Mesodermal cell (in vitro differentiated cells): ENCODE results near the gene TMEM221.

Source experiments
- H3K27ac ChIP-seq: 2 replicates; pipeline ENCODE4 v1.7.0; 2013; ENCODE audit warnings: mild to moderate bottlenecking, low read depth, low read length, moderate library complexity; ENCODE audit not compliant: severe bottlenecking
- H3K36me3 ChIP-seq: 2 replicates; pipeline ENCODE4 v1.7.1; 2013; ENCODE audit warnings: mild to moderate bottlenecking, low read length, moderate library complexity; ENCODE audit not compliant: control insufficient read depth, insufficient read depth
- H3K4me1 ChIP-seq: one replicate; pipeline ENCODE4 v1.7.1; 2013; ENCODE audit warnings: mild to moderate bottlenecking, low read length; ENCODE audit not compliant: insufficient read depth, control insufficient read depth, poor library complexity, severe bottlenecking
- H3K4me3 ChIP-seq: 2 replicates; pipeline ENCODE4 v1.7.0; 2013; ENCODE audit warnings: low read length, control low read depth, mild to moderate bottlenecking; ENCODE audit not compliant: insufficient read depth, poor library complexity, severe bottlenecking; ENCODE audit errors: extremely low read depth
- H3K9me3 ChIP-seq: 2 replicates; pipeline ENCODE4 v1.7.1; 2013; ENCODE audit warnings: mild to moderate bottlenecking, low read length, moderate library complexity; ENCODE audit not compliant: control insufficient read depth
- WGBS, 2 experiments: methylation state at CpG; one replicate each; pipeline ENCODE4 v1.1.5; 2013; ENCODE audit warnings: missing lambda C conversion rate in 2 of 2; ENCODE audit not compliant: insufficient coverage in 2 of 2; 5-methylcytosine and 5-hydroxymethylcytosine counted together

TMEM221 gene

DNA sequence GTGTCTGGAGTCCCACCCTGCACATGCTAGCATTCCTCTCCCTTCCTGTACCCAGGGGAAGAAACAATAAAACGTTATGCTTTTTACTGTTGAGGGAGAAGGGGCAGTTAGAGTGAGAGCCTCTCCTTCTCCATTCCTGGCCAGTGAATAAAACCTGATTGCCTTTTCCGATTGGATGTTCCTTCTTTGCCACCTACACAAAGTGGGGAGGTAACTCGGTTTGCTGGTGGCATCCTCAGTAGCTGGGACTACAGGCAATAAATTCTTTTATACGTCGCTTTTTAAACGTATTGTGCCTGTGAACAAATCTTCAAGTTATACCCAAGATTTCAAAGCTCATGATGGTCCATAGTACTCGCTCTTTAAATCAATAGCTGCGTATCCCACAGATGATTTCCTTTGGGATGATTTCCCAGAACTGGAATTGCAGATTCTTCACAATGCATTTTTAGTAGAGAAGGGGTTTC, 29.3 kb downstream of the TMEM221 start:
- Histone ChIP-seq H3K27ac (peak overlapping the region; percentile 94), H3K9me3 (no peaks in the 10 kb centered on the region), H3K36me3 (peaks cover 17% of the 10 kb centered on the region), H3K4me3 (peak overlapping the region; percentile 85), H3K4me1 (peaks cover 6% of the 10 kb centered on the region)
- WGBS, 2 experiments: 58 to 73% methylated on average over 7 to 8 of the region's 8 CpGs

DNA sequence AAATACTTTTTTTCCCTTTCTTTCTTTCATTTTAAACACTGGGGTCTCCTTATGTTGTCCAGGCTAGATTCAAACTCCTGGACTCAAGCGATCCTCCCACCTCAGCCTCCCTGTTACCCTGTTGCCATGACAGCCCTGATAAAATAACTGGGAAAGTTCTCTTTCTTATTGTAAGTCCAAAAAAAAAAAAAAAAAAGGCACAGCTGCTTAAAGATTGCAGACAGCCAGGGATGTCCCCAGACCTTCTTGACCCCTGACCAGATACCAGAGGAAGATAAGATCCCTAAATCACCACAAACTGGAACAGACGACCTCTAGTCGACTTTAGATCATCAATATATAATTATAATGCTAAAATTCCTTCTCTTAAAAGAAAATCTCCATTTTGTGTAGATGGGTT, 29.8 kb downstream of the TMEM221 start:
- Histone ChIP-seq H3K9me3 (no peaks in the 10 kb centered on the region), H3K4me1 (peaks cover 6% of the 10 kb centered on the region), H3K36me3 (peaks cover 17% of the 10 kb centered on the region), H3K4me3 (peak overlapping the region; percentile 85), H3K27ac (peak overlapping the region; percentile 94)
- WGBS, 2 experiments: no CpG with 5 or more reads among the region's 3 CpGs

DNA sequence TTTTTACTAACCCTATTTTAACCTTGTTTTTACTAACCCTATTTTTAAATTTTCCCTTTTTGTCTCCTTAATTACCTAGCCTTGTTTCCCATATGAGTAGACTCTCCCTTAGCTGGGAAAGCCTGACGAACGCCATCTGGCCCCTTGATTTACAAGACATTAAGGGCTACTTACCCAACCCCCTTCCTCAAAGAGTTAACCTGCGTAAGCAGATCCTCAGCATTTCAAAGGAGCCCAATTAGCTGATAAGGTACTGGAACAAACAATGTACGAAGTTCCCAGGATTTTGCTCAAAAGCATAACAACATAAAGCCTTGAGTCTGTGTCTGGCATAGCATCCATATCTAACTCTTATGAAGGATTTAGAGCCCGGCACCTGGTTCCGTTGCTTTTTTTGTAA, 33.3 kb downstream of the TMEM221 start:
- H3K4me3 ChIP-seq: no peak overlapping the region
- H3K27ac ChIP-seq: peak overlapping the region; percentile 81
- peaks cover 12% of the 10 kb centered on the region for H3K4me1 ChIP-seq
- H3K36me3 ChIP-seq: no peaks in the 10 kb centered on the region
- 21 to 25% methylated on average over 4 of the region's 6 CpGs for WGBS, 2 experiments
- no peaks in the 10 kb centered on the region for H3K9me3 ChIP-seq

DNA sequence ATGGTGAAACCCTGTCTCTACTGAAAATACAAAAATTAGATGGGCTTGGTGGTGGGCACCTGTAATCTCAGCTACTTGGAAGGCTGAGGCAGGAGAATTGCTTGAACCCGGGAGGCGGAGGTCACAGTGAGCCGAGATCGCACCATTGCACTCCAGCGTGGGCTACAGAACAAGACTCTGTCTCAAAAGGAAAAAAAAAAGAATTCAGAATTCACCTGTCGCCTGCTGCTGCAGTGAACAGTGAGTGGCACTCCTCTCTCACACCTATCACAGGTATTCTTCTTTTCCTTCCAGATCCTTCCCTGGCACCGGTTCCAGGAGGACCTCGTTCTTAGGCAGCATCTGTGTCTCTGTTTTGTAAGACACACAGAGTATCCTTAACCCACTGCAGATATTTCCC, 34.4 kb downstream of the TMEM221 start:
- 91 to 95% methylated on average over 8 of the region's 8 CpGs for WGBS, 2 experiments
- Histone ChIP-seq H3K36me3 (no peaks in the 10 kb centered on the region), H3K27ac (peak overlapping the region; percentile 5), H3K9me3 (no peaks in the 10 kb centered on the region), H3K4me3 (no peak overlapping the region), H3K4me1 (peaks cover 12% of the 10 kb centered on the region)

DNA sequence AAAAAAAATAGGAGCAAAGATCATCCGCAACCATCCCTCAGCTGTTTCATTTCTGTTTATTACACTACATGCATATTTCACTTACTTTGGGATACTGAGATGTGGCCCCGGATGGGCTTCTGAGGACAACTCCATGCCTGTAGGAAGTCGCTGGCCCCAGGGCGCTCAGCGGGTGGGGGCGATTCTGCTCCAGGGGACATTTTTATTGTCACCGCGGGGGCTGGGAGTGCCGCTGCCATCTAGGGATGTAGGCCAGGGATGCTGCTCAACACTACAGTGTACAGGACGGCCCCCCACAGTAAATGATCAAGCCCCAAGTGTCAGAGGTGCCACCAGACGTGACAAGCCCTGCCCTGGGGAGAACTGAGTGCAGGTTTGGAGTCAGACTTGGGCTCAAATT, 36.7 kb downstream of the TMEM221 start:
- no peak overlapping the region for H3K4me3 ChIP-seq
- H3K9me3 ChIP-seq: no peaks in the 10 kb centered on the region
- no peaks in the 10 kb centered on the region for H3K36me3 ChIP-seq
- H3K4me1 ChIP-seq: peaks cover 12% of the 10 kb centered on the region
- peak overlapping the region; percentile 92 for H3K27ac ChIP-seq
- WGBS, 2 experiments: 77 to 91% methylated on average over 9 to 10 of the region's 11 CpGs

DNA sequence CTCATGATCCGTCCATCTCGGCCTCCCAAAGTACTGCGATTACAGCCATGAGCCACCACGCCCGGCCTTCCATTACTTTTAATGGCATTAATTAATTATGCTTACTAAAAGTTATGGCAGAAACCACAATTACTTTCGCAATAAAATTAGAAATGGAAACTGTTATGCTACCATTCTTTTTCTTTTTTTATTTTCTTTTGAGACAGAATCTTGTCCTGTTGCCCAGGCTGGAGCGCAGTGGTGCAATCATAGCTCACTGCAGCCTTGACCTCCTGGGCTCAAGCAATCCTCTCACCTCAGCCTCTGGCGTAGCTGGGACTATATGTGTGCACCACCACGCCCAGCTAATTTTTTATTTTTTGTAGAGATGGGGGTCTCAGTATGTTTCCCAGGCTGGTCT, 38.5 kb downstream of the TMEM221 start:
- H3K9me3 ChIP-seq: no peaks in the 10 kb centered on the region
- H3K36me3 ChIP-seq: no peaks in the 10 kb centered on the region
- WGBS, 2 experiments: 94 to 100% methylated on average over 2 to 5 of the region's 9 CpGs
- H3K4me3 ChIP-seq: no peak overlapping the region
- no peak overlapping the region for H3K27ac ChIP-seq
- H3K4me1 ChIP-seq: peaks cover 19% of the 10 kb centered on the region

DNA sequence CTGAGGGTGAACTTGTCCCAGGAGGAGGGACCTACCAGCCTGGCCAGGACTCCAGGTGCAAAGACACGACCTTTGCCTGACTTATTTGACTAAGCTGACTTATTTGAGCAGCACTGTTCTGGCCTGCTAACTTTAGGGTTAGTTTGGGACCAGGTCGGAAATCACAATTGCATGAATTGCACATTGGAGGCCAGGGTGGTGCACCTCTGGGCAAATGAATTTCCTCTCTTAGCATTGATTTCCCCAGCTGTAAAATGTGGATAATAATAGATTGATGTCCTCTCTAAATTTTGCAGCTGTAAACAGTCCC, 41.6 kb downstream of the TMEM221 start:
- WGBS, 2 experiments: 83 to 94% methylated on average over 1 to 2 of the region's 2 CpGs
- H3K4me3 ChIP-seq: no peak overlapping the region
- H3K4me1 ChIP-seq: peaks cover 12% of the 10 kb centered on the region

DNA sequence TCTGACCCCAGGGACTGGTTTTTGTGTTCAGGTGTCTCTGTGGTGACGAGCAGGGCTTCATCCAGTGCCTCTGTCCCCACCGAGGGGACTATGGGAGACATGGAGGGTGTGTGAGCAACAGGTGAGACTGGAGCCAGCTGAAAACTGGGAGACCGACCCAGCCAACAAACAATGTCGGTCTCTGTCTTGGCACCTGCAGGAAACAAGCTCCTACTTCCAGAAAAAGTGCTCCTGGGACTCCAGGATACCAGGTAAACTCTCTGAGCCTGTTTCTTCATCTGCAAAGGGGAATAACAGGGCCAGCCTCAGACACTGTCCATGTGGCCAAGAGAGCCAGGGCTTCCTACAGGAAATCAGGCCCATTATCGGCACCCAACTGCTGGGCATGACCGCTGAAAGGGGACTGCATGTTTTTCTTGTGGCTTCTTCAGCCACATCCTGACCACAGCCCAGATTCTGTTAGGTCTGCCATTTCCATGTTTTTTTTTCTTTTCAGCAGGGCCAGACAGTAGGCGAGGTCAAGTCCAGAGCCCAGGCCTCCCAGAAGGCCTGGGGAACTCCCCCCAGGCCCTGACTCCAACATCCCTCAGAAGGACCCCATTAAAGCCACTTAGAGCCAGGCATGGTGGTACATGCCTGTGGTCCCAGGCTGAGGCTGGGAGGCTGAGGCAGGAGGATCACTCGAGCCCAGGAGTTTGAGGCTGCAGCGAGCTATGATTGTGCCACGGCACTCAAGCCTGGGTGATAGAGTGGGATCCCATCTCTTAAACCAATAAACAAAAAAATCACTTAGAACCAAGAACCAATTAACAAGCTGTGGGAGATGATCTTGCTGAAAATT, 42.2 kb downstream of the TMEM221 start:
- Histone ChIP-seq H3K27ac (peak overlapping the region; percentile 41), H3K9me3 (no peaks in the 10 kb centered on the region), H3K4me1 (peaks cover 12% of the 10 kb centered on the region), H3K4me3 (no peak overlapping the region), H3K36me3 (no peaks in the 10 kb centered on the region)
- WGBS, 2 experiments: 91 to 94% methylated on average over 6 to 8 of the region's 10 CpGs

More for the DNA sequence above, 41.6 kb downstream of the TMEM221 start:
- Histone ChIP-seq H3K27ac (peak overlapping the region; percentile 41), H3K36me3 (no peaks in the 10 kb centered on the region), H3K9me3 (no peaks in the 10 kb centered on the region)

DNA sequence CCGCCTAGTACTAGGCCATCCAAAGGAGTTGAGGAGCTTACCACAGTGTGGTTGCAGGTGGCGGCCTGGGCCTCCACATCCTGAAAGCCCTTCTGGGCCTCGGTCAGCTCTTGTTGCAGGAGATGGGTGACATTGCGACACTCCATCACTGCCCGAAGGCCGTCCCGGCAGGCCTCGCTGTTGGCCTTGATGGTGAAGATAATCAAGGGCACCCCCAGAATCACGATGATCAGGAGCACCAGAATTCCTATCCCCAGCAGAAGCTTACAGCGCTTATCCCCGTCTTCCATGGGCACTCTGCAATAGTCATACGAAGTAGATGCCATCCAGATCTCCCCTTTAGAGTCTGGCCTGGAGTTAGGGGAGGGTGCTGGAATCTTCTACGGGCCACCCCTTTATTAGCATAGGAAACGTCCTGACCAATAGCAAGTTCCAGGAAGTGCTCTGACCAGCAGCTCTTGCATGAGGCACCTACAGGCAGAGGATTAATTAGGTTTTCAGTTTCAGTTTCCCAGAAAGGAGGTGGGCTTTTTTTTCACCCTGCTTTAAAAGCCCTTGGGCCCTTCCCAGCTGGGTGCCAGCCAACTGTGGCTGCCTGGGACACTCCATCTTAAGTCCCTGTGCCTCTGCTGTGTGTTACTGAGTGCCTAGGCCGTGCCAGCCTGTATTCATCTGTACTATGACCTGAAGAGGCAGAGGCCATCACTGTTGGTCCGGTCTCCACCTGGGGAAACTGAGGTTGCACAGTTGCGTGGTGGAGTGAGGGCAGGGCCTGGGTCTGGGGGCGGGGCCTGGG, 43.0 kb downstream of the TMEM221 start, which contains the start of gene BST2:
BST2 (minus strand) TSS at position 381 of the 796 bp plus-strand sequence; CDS start at position 326, 55 bp downstream.
- no peaks in the 10 kb centered on the region for H3K36me3 ChIP-seq
- peak within 1 kb of the TSS; percentile 33 for H3K4me3 ChIP-seq
- H3K9me3 ChIP-seq: no peaks in the 10 kb centered on the region
- WGBS, 2 experiments: 91 to 95% methylated on average over 13 to 15 of the region's 18 CpGs
- H3K27ac ChIP-seq: peak within 1 kb of the TSS; percentile 66
- H3K4me1 ChIP-seq: peaks cover 12% of the 10 kb centered on the region

DNA sequence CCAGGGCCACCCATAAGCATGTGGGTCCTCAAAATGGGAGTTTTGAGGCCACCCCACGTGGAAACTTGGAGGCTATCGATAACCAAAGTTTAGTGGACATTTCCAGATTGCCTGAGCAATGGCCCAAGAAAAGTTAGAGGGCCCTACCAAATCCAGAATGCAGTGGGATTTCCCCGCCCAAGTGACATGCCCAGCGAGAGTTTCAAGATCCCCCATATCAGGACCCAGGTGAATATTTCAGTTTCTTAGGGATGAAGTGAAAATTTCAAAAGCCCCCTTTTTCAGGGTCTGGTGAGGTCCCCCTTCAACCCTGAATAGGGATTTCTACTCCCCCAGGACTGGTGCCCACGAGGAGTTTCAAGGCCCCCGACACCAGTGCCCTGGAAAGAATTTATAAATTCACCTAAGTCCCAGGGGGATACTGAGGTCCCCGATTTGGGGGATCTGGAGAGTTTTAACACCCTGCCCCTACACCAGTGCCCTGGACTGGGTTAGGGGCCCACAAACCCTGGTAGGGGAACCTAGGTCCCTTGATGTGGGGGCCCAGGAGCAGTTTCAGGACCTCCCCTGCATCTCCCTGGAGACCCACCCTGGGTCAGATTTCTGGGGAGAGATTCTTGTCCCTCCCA, 43.7 kb downstream of the TMEM221 start:
- WGBS, 2 experiments: 92% methylated on average over 3 to 6 of the region's 7 CpGs
- peaks cover 12% of the 10 kb centered on the region for H3K4me1 ChIP-seq
- no peaks in the 10 kb centered on the region for H3K9me3 ChIP-seq
- peak overlapping the region; percentile 66 for H3K27ac ChIP-seq
- H3K36me3 ChIP-seq: no peaks in the 10 kb centered on the region
- peak overlapping the region; percentile 33 for H3K4me3 ChIP-seq
